Keratinocyte (primary cell): ENCODE data around the gene NAPG.

Experiments used
- EZH2 ChIP-seq: IDR thresholded peaks from one replicate; pipeline ENCODE4 v1.6.1; 2012; ENCODE audit warnings: inconsistent platforms, mild to moderate bottlenecking, low read length, moderate library complexity
- TF ChIP-seq, protein P1 (sequence below), 3 experiments: IDR thresholded peaks in 1 of 3; conservative IDR thresholded peaks in 1 of 3; optimal IDR thresholded peaks in 1 of 3; 2 replicates in 2 of 3; 3 replicates in 1 of 3; pipeline versions ENCODE3 to v1.5.1; 2011; ENCODE audit warnings: low read length in 3 of 3, mild to moderate bottlenecking in 3 of 3, moderate library complexity in 2 of 3, control low read depth in 1 of 3, inconsistent platforms in 1 of 3; ENCODE audit not compliant: insufficient read depth in 2 of 3; ENCODE audit errors: extremely low read depth in 1 of 3

GRCh38 chr18:10521566-10521965 is 4.3 kb upstream of the NAPG start:
- TF ChIP-seq EZH2: no peak
- TF ChIP-seq, protein P1, sequence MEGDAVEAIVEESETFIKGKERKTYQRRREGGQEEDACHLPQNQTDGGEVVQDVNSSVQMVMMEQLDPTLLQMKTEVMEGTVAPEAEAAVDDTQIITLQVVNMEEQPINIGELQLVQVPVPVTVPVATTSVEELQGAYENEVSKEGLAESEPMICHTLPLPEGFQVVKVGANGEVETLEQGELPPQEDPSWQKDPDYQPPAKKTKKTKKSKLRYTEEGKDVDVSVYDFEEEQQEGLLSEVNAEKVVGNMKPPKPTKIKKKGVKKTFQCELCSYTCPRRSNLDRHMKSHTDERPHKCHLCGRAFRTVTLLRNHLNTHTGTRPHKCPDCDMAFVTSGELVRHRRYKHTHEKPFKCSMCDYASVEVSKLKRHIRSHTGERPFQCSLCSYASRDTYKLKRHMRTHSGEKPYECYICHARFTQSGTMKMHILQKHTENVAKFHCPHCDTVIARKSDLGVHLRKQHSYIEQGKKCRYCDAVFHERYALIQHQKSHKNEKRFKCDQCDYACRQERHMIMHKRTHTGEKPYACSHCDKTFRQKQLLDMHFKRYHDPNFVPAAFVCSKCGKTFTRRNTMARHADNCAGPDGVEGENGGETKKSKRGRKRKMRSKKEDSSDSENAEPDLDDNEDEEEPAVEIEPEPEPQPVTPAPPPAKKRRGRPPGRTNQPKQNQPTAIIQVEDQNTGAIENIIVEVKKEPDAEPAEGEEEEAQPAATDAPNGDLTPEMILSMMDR (optimal IDR thresholded peaks at IDR 0.05 in 1 of 3, IDR thresholded peaks at IDR 0.05 in 1 of 3, conservative IDR thresholded peaks at IDR 0.05 in 1 of 3; ENCODE audit: extremely low read depth in 1 of 3, insufficient read depth in 2 of 3, low read length in 3 of 3): no peak
